HepG2 (cell line): ENCODE measurements around the gene LMAN1L. TPM values are rescaled to one million over a fixed set of nuclear protein-coding genes. Genes with fewer than 3 reads are reported as not detected.

Source experiments
- BCL6 ChIP-seq: IDR thresholded peaks from 2 replicates; pipeline ENCODE4 v1.6.1; 2016; ENCODE audit warnings: missing genetic modification reagents, missing compliant biosample characterization
- CHD4 ChIP-seq: fragments of 200-600 bp; sonication (generic); IDR thresholded peaks from 2 replicates; pipeline ENCODE4 v1.7.0; 2017; ENCODE audit warnings: mild to moderate bottlenecking, low read length, borderline replicate concordance
- NONO ChIP-seq, 2 experiments: fragments of 450-650 bp in 1 of 2; sonication (generic) in 1 of 2; formaldehyde crosslinking in 1 of 2; IDR thresholded peaks in 1 of 2; conservative IDR thresholded peaks in 1 of 2; 2 replicates each; pipeline versions ENCODE4 v1.6.1 to v1.8.0; 2017 to 2022; ENCODE audit warnings: mild to moderate bottlenecking in 1 of 2, missing genetic modification reagents in 1 of 2, moderate library complexity in 1 of 2
- RFXAP ChIP-seq: sonication (generic); formaldehyde crosslinking; IDR thresholded peaks from 2 replicates; pipeline ENCODE4 v1.4.0; 2020; ENCODE audit warnings: missing genetic modification reagents, borderline replicate concordance
- SMARCC2 ChIP-seq: fragments of 450-650 bp; IDR thresholded peaks from 2 replicates; pipeline ENCODE4 v1.6.1; 2017; ENCODE audit warnings: antibody characterized with exemption, mild to moderate bottlenecking
- XBP1 ChIP-seq: sonication (generic); formaldehyde crosslinking; IDR thresholded peaks from 2 replicates; pipeline ENCODE4 v1.5.0; 2020; ENCODE audit warnings: missing genetic modification reagents
- ZNF556 ChIP-seq: sonication (generic); formaldehyde crosslinking; IDR thresholded peaks from 2 replicates; pipeline ENCODE4 v1.4.0; 2020; ENCODE audit warnings: mild to moderate bottlenecking, missing genetic modification reagents, borderline replicate concordance
- ZNF607 ChIP-seq: sonication (generic); formaldehyde crosslinking; IDR thresholded peaks from 2 replicates; pipeline ENCODE4 v1.5.1; 2020; ENCODE audit warnings: missing genetic modification reagents, mild to moderate bottlenecking, borderline replicate concordance
- ZNF616 ChIP-seq: sonication (generic); formaldehyde crosslinking; IDR thresholded peaks from 2 replicates; pipeline ENCODE4 v1.5.0; 2020; ENCODE audit warnings: low read depth, mild to moderate bottlenecking, missing genetic modification reagents
- ZNF644 ChIP-seq: IDR thresholded peaks from 2 replicates; pipeline ENCODE4 v1.6.1; 2016; ENCODE audit warnings: low read depth
- ZNF746 ChIP-seq: sonication (generic); formaldehyde crosslinking; IDR thresholded peaks from 2 replicates; pipeline ENCODE4 v1.8.0; 2022; ENCODE audit warnings: mild to moderate bottlenecking, missing genetic modification reagents
- polyA plus RNA-seq, 8 experiments: library from polyadenylated mRNA; depleted of rRNA in 3 of 8; stranded (reverse) in 7 of 8; unstranded in 1 of 8; fragments of >200 nt; fragmentation: Illumina TruSeq in 4 of 8; extraction: Trizol in 4 of 8; gene quantifications; 2 replicates each; pipeline versions ENCODE4 v1.2.1 to v1.2.3, GENCODE V29; 2011 to 2016; ENCODE audit warnings: low read depth in 4 of 8, missing spikeins in 1 of 8, mixed read lengths in 1 of 8; ENCODE audit not compliant: insufficient read depth in 1 of 8
- total RNA-seq, 5 experiments: library from RNA; depleted of rRNA; stranded (reverse); fragments of >200 nt; fragmentation: Illumina TruSeq; extraction: Trizol; gene quantifications; 2 replicates each; pipeline ENCODE4 v1.2.3, GENCODE V29; 2016; ENCODE audit warnings: low read depth in 1 of 5
- TF ChIP-seq, protein P1 (sequence below): sonication (generic); formaldehyde crosslinking; IDR thresholded peaks from 2 replicates; pipeline ENCODE4 v1.4.0; 2020; ENCODE audit warnings: mild to moderate bottlenecking, missing genetic modification reagents
- TF ChIP-seq, protein P2 (sequence below): IDR thresholded peaks from 2 replicates; pipeline ENCODE4 v1.6.1; 2012; ENCODE audit warnings: low read depth, low read length, improper control_type of control experiment
- TF ChIP-seq, protein P3 (sequence below): sonication (generic); formaldehyde crosslinking; IDR thresholded peaks from 2 replicates; pipeline ENCODE4 v1.5.1; 2020; ENCODE audit warnings: missing genetic modification reagents, mild to moderate bottlenecking, borderline replicate concordance
- TF ChIP-seq, protein P4 (sequence below), 2 experiments: sonication (generic) in 1 of 2; formaldehyde crosslinking in 1 of 2; IDR thresholded peaks; 2 replicates each; pipeline versions ENCODE4 v1.4.0 to v1.6.1; 2018 to 2020; ENCODE audit warnings: missing genetic modification reagents in 2 of 2, borderline replicate concordance in 1 of 2, low read depth in 1 of 2, mild to moderate bottlenecking in 1 of 2, missing biosample characterization in 1 of 2

Gene LMAN1L
- total and polyA plus RNA-seq, 2 of the 13 experiments (the other 11 are each of a cell fraction or from before 2014, with no cell fraction given), result not detected

DNA sequence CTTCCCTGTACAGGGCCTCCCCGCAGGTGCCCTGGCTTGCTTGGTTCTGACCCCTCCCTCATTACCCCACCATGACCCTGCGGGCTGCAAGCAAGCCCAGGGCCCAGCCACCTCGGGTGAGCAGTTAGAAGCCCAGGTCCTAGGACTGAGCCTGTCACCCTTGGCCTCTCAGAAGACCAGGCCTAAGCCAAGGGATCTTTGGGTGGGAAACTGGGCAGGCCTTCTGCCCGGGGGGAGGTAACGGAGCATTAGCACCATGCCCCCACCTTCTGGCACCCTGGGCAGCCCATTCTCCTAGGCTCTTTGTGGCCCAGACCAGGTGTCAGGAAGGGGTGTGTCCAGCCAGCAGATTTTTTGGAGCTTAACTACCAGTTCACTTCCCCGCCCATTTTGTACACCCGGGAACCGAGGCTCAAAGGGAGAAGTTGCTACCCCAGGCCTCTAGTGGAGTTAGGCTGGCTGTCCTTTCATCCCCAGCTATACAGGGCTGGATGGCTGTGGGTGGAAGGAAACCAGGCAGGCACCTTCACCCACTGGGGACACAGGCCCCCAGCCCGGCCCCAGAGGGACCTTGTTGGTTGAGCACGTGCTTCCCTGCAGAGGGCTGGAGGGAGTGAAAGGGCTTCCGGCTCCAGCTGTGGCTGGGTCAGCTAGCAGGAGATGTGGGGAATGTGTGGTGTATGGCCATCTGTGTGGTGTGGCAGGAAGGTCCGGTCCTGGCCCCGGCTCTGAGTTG, 29.4 kb upstream of the LMAN1L start (continued):
- TF ChIP-seq, protein P1, sequence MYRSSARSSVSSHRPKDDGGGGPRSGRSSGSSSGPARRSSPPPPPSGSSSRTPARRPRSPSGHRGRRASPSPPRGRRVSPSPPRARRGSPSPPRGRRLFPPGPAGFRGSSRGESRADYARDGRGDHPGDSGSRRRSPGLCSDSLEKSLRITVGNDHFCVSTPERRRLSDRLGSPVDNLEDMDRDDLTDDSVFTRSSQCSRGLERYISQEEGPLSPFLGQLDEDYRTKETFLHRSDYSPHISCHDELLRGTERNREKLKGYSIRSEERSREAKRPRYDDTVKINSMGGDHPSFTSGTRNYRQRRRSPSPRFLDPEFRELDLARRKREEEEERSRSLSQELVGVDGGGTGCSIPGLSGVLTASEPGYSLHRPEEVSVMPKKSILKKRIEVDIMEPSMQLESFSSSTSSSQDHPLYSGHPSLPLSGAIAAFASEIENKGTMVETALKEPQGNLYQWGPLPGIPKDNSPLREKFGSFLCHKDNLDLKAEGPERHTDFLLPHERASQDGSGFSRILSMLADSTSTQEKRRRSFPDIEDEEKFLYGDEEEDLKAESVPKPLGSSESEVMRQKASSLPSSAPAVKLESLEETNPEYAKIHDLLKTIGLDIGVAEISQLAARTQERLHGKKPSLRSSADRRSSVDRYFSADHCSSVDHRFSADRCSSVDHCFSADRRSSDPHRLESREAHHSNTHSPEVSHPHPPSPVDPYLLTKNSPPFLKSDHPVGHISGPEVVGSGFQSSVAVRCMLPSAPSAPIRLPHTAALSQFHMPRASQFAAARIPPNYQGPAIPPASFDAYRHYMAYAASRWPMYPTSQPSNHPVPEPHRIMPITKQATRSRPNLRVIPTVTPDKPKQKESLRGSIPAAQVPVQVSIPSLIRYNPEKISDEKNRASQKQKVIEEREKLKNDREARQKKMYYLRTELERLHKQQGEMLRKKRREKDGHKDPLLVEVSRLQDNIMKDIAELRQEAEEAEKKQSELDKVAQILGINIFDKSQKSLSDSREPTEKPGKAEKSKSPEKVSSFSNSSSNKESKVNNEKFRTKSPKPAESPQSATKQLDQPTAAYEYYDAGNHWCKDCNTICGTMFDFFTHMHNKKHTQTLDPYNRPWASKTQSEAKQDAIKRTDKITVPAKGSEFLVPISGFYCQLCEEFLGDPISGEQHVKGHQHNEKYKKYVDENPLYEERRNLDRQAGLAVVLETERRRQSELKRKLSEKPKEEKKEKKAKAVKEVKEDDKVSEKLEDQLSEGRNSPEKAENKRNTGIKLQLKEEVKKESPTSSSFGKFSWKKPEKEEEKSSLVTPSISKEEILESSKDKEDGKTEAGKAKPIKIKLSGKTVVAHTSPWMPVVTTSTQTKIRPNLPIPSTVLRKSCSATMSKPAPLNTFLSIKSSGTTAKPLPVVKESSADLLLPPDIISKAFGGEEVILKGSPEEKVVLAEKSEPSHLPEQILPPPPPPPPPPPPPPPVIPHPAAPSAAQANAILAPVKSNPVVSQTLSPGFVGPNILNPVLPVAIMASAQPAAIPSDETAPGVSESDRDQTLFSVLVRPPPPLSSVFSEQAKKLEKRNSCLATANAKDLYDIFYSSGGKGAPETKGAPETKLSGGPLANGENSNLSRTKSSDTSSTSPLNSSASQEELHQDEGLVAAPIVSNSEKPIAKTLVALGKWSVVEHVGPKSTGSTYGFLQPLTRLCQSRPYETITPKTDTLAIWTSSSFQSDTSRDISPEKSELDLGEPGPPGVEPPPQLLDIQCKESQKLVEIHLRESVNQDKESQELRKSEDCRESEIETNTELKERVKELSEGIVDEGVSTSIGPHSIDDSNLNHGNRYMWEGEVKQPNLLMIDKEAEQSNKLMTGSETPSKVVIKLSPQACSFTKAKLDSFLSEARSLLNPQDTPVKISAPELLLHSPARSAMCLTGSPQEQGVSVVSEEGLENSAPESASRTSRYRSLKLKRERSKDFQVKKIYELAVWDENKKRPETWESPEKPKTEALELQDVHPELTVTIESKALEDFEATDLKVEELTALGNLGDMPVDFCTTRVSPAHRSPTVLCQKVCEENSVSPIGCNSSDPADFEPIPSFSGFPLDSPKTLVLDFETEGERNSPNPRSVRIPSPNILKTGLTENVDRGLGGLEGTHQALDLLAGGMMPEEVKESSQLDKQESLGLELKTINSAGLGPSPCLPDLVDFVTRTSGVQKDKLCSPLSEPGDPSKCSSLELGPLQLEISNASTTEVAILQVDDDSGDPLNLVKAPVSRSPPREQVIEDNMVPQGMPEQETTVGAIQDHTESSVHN, result no peak
- TF ChIP-seq ZNF607 (CRISPR knock-in tag), result peak; percentile 46; the same call in 1 of the 2 replicates
- no peak for TF ChIP-seq ZNF616 (CRISPR knock-in tag)
- no peak for TF ChIP-seq CHD4
- TF ChIP-seq, protein P2, sequence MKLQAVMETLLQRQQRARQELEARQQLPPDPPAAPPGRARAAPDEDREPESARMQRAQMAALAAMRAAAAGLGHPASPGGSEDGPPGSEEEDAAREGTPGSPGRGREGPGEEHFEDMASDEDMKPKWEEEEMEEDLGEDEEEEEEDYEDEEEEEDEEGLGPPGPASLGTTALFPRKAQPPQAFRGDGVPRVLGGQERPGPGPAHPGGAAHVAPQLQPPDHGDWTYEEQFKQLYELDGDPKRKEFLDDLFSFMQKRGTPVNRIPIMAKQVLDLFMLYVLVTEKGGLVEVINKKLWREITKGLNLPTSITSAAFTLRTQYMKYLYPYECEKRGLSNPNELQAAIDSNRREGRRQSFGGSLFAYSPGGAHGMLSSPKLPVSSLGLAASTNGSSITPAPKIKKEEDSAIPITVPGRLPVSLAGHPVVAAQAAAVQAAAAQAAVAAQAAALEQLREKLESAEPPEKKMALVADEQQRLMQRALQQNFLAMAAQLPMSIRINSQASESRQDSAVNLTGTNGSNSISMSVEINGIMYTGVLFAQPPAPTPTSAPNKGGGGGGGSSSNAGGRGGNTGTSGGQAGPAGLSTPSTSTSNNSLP, result no peak
- 0 out of 2 replicates have a peak, but pooled peaks have one; percentile 48 for TF ChIP-seq ZNF746 (CRISPR knock-in tag)
- TF ChIP-seq ZNF644, result no peak
- 0 out of 2 replicates have a peak, but pooled peaks have one; percentile 11 for TF ChIP-seq BCL6 (CRISPR knock-in tag)
- no peak for TF ChIP-seq XBP1 (CRISPR knock-in tag)
- TF ChIP-seq NONO (IDR thresholded peaks at IDR 0.05), result no peak
- no peak for TF ChIP-seq NONO (CRISPR knock-in tag; conservative IDR thresholded peaks at IDR 0.05)
- TF ChIP-seq RFXAP (CRISPR knock-in tag), result no peak
- TF ChIP-seq, protein P3, sequence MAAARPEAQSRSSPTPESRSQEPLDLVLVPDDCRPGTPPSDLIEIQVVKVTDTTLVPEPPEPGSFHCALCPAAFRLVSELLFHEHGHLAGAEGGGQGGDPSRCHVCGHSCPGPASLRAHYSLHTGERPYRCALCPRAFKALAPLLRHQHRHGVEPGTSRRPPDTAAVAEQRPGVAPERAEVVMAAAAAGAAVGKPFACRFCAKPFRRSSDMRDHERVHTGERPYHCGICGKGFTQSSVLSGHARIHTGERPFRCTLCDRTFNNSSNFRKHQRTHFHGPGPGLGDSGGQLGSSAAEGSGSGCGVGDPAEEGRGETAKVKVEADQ (CRISPR knock-in tag), result no peak
- TF ChIP-seq ZNF556 (CRISPR knock-in tag), result peak; percentile 50; the same call in 1 of the 2 replicates
- TF ChIP-seq, protein P4, sequence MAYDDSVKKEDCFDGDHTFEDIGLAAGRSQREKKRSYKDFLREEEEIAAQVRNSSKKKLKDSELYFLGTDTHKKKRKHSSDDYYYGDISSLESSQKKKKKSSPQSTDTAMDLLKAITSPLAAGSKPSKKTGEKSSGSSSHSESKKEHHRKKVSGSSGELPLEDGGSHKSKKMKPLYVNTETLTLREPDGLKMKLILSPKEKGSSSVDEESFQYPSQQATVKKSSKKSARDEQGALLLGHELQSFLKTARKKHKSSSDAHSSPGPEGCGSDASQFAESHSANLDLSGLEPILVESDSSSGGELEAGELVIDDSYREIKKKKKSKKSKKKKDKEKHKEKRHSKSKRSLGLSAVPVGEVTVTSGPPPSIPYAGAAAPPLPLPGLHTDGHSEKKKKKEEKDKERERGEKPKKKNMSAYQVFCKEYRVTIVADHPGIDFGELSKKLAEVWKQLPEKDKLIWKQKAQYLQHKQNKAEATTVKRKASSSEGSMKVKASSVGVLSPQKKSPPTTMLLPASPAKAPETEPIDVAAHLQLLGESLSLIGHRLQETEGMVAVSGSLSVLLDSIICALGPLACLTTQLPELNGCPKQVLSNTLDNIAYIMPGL (CRISPR knock-in tag; IDR thresholded peaks at IDR 0.05; ENCODE audit: borderline replicate concordance in 1 of 2, low read depth in 1 of 2), result peak in 1 of 2 experiments; percentile 29; a peak in 1 of 4 replicates
- TF ChIP-seq SMARCC2, result no peak
